ENCODE data around the gene ITGAE.

- no peak for TF ChIP-seq CTCF (conservative IDR thresholded peaks at IDR 0.05 in 1 of 2, IDR thresholded peaks at IDR 0.05 in 1 of 2; ENCODE audit: extremely low read depth in 1 of 2, insufficient read depth in 1 of 2, low read depth in 1 of 2, low read length in 2 of 2)
- no peak for TF ChIP-seq EZH2 (IDR thresholded peaks at IDR 0.05; ENCODE audit: borderline replicate concordance, low read length)
These were observed 85.7 kb downstream of the ITGAE start for GRCh38 chr17:3715296-3715695.
